Esophagus muscularis mucosa (tissue), 4 donors: ENCODE measurements around the gene CFAP44. TPM values are rescaled to one million over a fixed set of nuclear protein-coding genes. Genes with fewer than 3 reads are reported as not detected.

ENCODE experiments used
- DNase-seq: peaks from one replicate; pipeline ENCODE4 v3.0.0-alpha.2; 2017; ENCODE audit errors: extremely low spot score
- H3K27ac ChIP-seq, 4 donors: fragments of 200-600 bp; sonication (generic); replicated peaks in 1 of 4; 1 replicate in 3 of 4; 2 replicates in 1 of 4; pipeline ENCODE4 v1.5.1; 2016 to 2019; ENCODE audit warnings: mild to moderate bottlenecking in 1 of 4
- H3K27me3 ChIP-seq, 4 donors: fragments of 200-600 bp; sonication (generic); one replicate each; pipeline versions ENCODE4 v1.5.1 to v1.6.0; 2016 to 2019
- H3K36me3 ChIP-seq, 4 donors: fragments of 200-600 bp; sonication (generic); one replicate each; pipeline ENCODE4 v1.5.1; 2016 to 2019
- H3K4me1 ChIP-seq, 4 donors: fragments of 200-600 bp; sonication (generic); one replicate each; pipeline ENCODE4 v1.5.1; 2016 to 2019
- H3K4me3 ChIP-seq, 4 donors: fragments of 200-600 bp; sonication (generic); 1 replicate in 2 of 4; 2 replicates in 2 of 4; pipeline ENCODE4 v1.5.1; 2016 to 2019; ENCODE audit warnings: mild to moderate bottlenecking in 4 of 4, moderate library complexity in 1 of 4
- H3K9me3 ChIP-seq, 4 donors: fragments of 200-600 bp; sonication (generic); 1 replicate in 3 of 4; 2 replicates in 1 of 4; pipeline ENCODE4 v1.5.1; 2016 to 2019
- CTCF ChIP-seq, 3 experiments: fragments of 200-600 bp in 2 of 3; fragments of 450-650 bp in 1 of 3; sonication (generic) in 2 of 3; IDR thresholded peaks; one replicate each; pipeline ENCODE4 v1.5.1; 2017 to 2019; ENCODE audit warnings: antibody characterized with exemption in 3 of 3, mild to moderate bottlenecking in 2 of 3, moderate library complexity in 1 of 3
- EP300 ChIP-seq: sonication (generic); formaldehyde crosslinking; IDR thresholded peaks from one replicate; pipeline ENCODE4 v1.6.1; 2017; ENCODE audit warnings: antibody characterized with exemption
- POLR2A ChIP-seq: fragments of 450-650 bp; IDR thresholded peaks from one replicate; pipeline ENCODE4 v1.6.1; 2017; ENCODE audit warnings: antibody characterized with exemption, moderate library complexity, mild to moderate bottlenecking, low read depth
- POLR2AphosphoS5 ChIP-seq, 2 donors: sonication (generic); formaldehyde crosslinking; IDR thresholded peaks; one replicate each; pipeline ENCODE4 v1.6.1; 2017; ENCODE audit warnings: antibody characterized with exemption in 2 of 2
- WGBS: methylation state at CpG from one replicate; pipeline ENCODE4 v1.1.5; 2018; 5-methylcytosine and 5-hydroxymethylcytosine counted together
- intact Hi-C: fragments of 100-400 bp; cut with DNase I; formaldehyde crosslinking; loops from one replicate; pipeline ENCODE4 v1.15.1; 2023
- small RNA-seq, 3 donors: library from RNA; depleted of rRNA; stranded (forward); fragments of <200 nt; gene quantifications; one replicate each; pipeline ENCODE3, GENCODE V24; 2016
- total RNA-seq, 4 donors: library from RNA; depleted of rRNA; stranded (reverse); fragments of >200 nt; gene quantifications; one replicate each; pipeline versions ENCODE4 v1.1.0 to v1.2.1, GENCODE V29; 2016

The CFAP44 gene
- total RNA-seq, 4 donors from 2014 or later = 2.7 to 5.7 (median 3.6) TPM

- no peak for DNase-seq
- no peak for TF ChIP-seq POLR2AphosphoS5 (IDR thresholded peaks at IDR 0.05)
- no peak for TF ChIP-seq EP300
- TF ChIP-seq CTCF (IDR thresholded peaks at IDR 0.05) = no peak
- no peak for TF ChIP-seq POLR2A
- intact Hi-C loops = no loop called here
These were observed 20.2 kb downstream of the CFAP44 start for GRCh38 chr3:113421082-113421481.

GRCh38 chr3:113409676-113410075, 31.6 kb downstream of the CFAP44 start:
- Histone ChIP-seq H3K9me3 (peaks cover 0 to 7% (median 0%) of the 10 kb centered on the region in 4 donors), H3K27me3 (no peaks in the 10 kb centered on the region), H3K36me3 (no peaks in the 10 kb centered on the region), H3K27ac (no peak overlapping the region), H3K4me3 (no peak overlapping the region), H3K4me1 (no peaks in the 10 kb centered on the region)
- whole genome bisulfite sequencing = 93% methylated on average over 5 of the region's 5 CpGs
- TF ChIP-seq EP300 = no peak
- TF ChIP-seq POLR2A = no peak
- TF ChIP-seq POLR2AphosphoS5 (IDR thresholded peaks at IDR 0.05) = no peak
- TF ChIP-seq CTCF (IDR thresholded peaks at IDR 0.05) = no peak
- DNase-seq = no peak
- intact Hi-C loops = no loop called here

More at GRCh38 chr3:113421082-113421481, 20.2 kb downstream of the CFAP44 start:
- no peaks in the 10 kb centered on the region for H3K4me1 ChIP-seq
- H3K27ac ChIP-seq = no peak overlapping the region
- 89% methylated on average over 3 of the region's 3 CpGs for WGBS
- H3K9me3 ChIP-seq = no peaks in the 10 kb centered on the region
- no peak overlapping the region for H3K4me3 ChIP-seq
- no peaks in the 10 kb centered on the region for H3K27me3 ChIP-seq
- peaks cover 0 to 25% (median 11%) of the 10 kb centered on the region in 4 donors for H3K36me3 ChIP-seq

- intact Hi-C loops = no loop called here
- TF ChIP-seq POLR2A (no peak), CTCF (IDR thresholded peaks at IDR 0.05) (no peak), POLR2AphosphoS5 (IDR thresholded peaks at IDR 0.05) (no peak), EP300 (no peak)
- no peak overlapping the region for H3K27ac ChIP-seq
- no peak for DNase-seq
- H3K27me3 ChIP-seq = no peaks in the 10 kb centered on the region
- H3K9me3 ChIP-seq = no peaks in the 10 kb centered on the region
- no peaks in the 10 kb centered on the region for H3K4me1 ChIP-seq
- WGBS = 40% methylated on average over 1 of the region's 1 CpG
- peaks cover 7 to 29% (median 15%) of the 10 kb centered on the region in 4 donors for H3K36me3 ChIP-seq
- no peak overlapping the region for H3K4me3 ChIP-seq
These were observed 36.1 kb downstream of the CFAP44 start for GRCh38 chr3:113405180-113405579.

- intact Hi-C loops = no loop called here
- no peaks in the 10 kb centered on the region for H3K4me1 ChIP-seq
- WGBS = 100% methylated on average over 1 of the region's 1 CpG
- H3K4me3 ChIP-seq = no peak overlapping the region
- TF ChIP-seq POLR2A (no peak), POLR2AphosphoS5 (IDR thresholded peaks at IDR 0.05) (no peak), CTCF (IDR thresholded peaks at IDR 0.05) (no peak), EP300 (no peak)
- H3K9me3 ChIP-seq = no peaks in the 10 kb centered on the region
- H3K36me3 ChIP-seq = peaks cover 7 to 34% (median 18%) of the 10 kb centered on the region in 4 donors
- no peak overlapping the region for H3K27ac ChIP-seq
- no peak for DNase-seq
- no peaks in the 10 kb centered on the region for H3K27me3 ChIP-seq
These were observed 36.7 kb downstream of the CFAP44 start for GRCh38 chr3:113404637-113405036.

Small RNA genes lying within 50 kb of the gene (small RNA-seq; reads per million reads assigned to genes)
- gene MIR8076 = 0 reads per million in 3 donors

Other genes starting within 250 kb of the CFAP44 start
- gene BOC, start 229.9 kb downstream of the CFAP44 start, total RNA-seq = 100 to 1,000 TPM in 1 of 4 donors, 10 to 100 TPM in 3; 87.2 to 119 (median 90.8) TPM
- 10 to 100 TPM in 1 of 4 donors, 1 to 10 TPM in 3; 4.8 to 12.3 (median 7.0) TPM for gene SPICE1, start 73.7 kb upstream of the CFAP44 start, total RNA-seq
- 1 to 10 TPM; 1.2 to 3.8 (median 1.9) TPM for gene SIDT1, start 91.1 kb upstream of the CFAP44 start, total RNA-seq